Measurements from ENCODE around the gene SIGLEC11.
A peak's percentile ranks its signal among the peaks of the same experiment; 100 is the strongest.

The SIGLEC11 gene

GRCh38 chr19:49923055-49924003 lies 37.6 kb downstream of the SIGLEC11 start:
- Histone ChIP-seq H3K27ac (ENCODE audit: low read length) (peak overlapping the region; percentile 91), H4K20me1 (ENCODE audit: insufficient read depth, low read length) (peaks cover 87% of the 10 kb centered on the region), H3K36me3 (ENCODE audit: insufficient read depth, low read length) (peaks cover 88% of the 10 kb centered on the region), H2AFZ (ENCODE audit: low read depth, low read length) (no peak overlapping the region), H3K4me1 (ENCODE audit: insufficient read depth, low read length) (peaks cover 66% of the 10 kb centered on the region), H3K27me3 (ENCODE audit: insufficient read depth, low read length, poor library complexity) (no peaks in the 10 kb centered on the region), H3K9ac (ENCODE audit: low read depth, low read length) (peak overlapping the region; percentile 58), H3K79me2 (ENCODE audit: insufficient read depth, low read length) (peaks cover 98% of the 10 kb centered on the region), H3K4me3 (ENCODE audit: low read depth in 1 of 2, low read length in 2 of 2) (peak overlapping the region in 1 of 2 experiments; percentile 47; a peak in 2 of 4 replicates), H3K4me2 (ENCODE audit: insufficient read depth, low read length) (peak overlapping the region; percentile 61), H3K9me3 (ENCODE audit: insufficient read depth, low read length, severe bottlenecking) (no peaks in the 10 kb centered on the region)
- peak; percentile 58 for DNase-seq
- TF ChIP-seq CTCF (IDR thresholded peaks at IDR 0.05; ENCODE audit: borderline replicate concordance, extremely low read depth, low read length, poor library complexity, severe bottlenecking) (no peak), EZH2 (IDR thresholded peaks at IDR 0.05; ENCODE audit: borderline replicate concordance, low read depth, low read length, severe bottlenecking) (no peak)
- peak; percentile 32 for ATAC-seq (ENCODE audit: insufficient read depth, low read depth)

DNA sequence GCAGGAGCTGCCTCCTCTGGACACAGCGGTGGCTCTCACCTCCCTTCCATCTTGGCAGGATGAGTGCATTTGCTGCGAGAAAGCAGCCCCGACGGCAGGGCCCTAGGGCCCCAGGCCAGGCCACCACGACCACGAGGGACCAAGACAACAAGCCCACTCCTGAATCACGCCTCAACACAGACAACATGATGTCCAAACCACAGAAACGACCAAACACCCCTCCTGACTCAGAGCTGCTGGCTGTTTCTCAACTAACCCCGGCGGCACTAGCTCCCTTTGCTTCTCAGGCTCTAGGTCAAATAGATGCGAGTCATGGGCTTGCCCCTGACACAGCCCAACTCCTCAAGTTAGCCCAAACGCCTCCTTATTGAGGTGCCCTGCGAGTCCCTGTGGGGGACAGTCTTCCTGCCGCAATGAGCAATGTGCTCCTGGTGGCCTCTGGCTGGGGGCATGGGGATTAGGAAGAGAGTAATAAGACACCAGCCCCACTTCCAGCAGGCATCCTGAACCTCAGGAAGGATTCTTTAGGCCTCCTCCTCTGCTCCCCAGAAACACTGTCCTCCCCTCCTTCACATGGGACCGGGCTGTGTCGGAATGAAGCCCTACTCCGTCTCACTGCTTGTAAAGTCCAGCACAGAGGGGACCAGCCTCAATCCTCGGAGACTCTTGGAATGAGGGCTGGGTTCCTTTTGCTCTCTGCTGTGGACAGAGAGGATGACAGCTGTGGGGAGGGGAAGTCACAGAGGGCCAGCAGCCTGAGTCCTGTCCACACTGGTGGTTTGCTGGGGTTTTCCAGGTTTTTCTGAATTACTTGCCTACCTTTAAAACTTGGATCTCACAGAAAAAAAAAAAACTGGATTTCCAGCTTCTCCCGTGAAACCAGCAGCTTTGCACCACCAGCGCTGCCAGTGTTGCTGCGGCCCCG lies 38.8 kb downstream of the SIGLEC11 start:
- no peaks in the 10 kb centered on the region for H3K27me3 ChIP-seq (ENCODE audit: insufficient read depth, low read length, poor library complexity)
- DNase-seq: no peak
- peak overlapping the region; percentile 58; the same call in 1 of the 2 replicates for H3K9ac ChIP-seq (ENCODE audit: low read depth, low read length)
- no peak for ATAC-seq (ENCODE audit: insufficient read depth, low read depth)
- H2AFZ ChIP-seq (ENCODE audit: low read depth, low read length): no peak overlapping the region
- H4K20me1 ChIP-seq (ENCODE audit: insufficient read depth, low read length): peaks cover 88% of the 10 kb centered on the region
- H3K4me3 ChIP-seq (ENCODE audit: low read depth in 1 of 2, low read length in 2 of 2): no peak overlapping the region
- no peaks in the 10 kb centered on the region for H3K9me3 ChIP-seq (ENCODE audit: insufficient read depth, low read length, severe bottlenecking)
- peak overlapping the region; percentile 91; the same call in 1 of the 2 replicates for H3K27ac ChIP-seq (ENCODE audit: low read length)
- TF ChIP-seq CTCF (IDR thresholded peaks at IDR 0.05; ENCODE audit: borderline replicate concordance, extremely low read depth, low read length, poor library complexity, severe bottlenecking) (no peak), EZH2 (IDR thresholded peaks at IDR 0.05; ENCODE audit: borderline replicate concordance, low read depth, low read length, severe bottlenecking) (no peak)
- peaks cover 98% of the 10 kb centered on the region for H3K79me2 ChIP-seq (ENCODE audit: insufficient read depth, low read length)
- peaks cover 55% of the 10 kb centered on the region for H3K4me1 ChIP-seq (ENCODE audit: insufficient read depth, low read length)
- H3K36me3 ChIP-seq (ENCODE audit: insufficient read depth, low read length): peaks cover 89% of the 10 kb centered on the region
- H3K4me2 ChIP-seq (ENCODE audit: insufficient read depth, low read length): peak overlapping the region; percentile 61; the same call in 1 of the 2 replicates

GRCh38 chr19:49920624-49921363 lies 40.2 kb downstream of the SIGLEC11 start:
- TF ChIP-seq EZH2 (IDR thresholded peaks at IDR 0.05; ENCODE audit: borderline replicate concordance, low read depth, low read length, severe bottlenecking) (no peak), CTCF (IDR thresholded peaks at IDR 0.05; ENCODE audit: borderline replicate concordance, extremely low read depth, low read length, poor library complexity, severe bottlenecking) (no peak)
- Histone ChIP-seq H3K4me3 (ENCODE audit: low read depth in 1 of 2, low read length in 2 of 2) (no peak overlapping the region), H3K79me2 (ENCODE audit: insufficient read depth, low read length) (peaks cover 99% of the 10 kb centered on the region), H3K27me3 (ENCODE audit: insufficient read depth, low read length, poor library complexity) (no peaks in the 10 kb centered on the region), H3K4me2 (ENCODE audit: insufficient read depth, low read length) (no peak overlapping the region), H3K4me1 (ENCODE audit: insufficient read depth, low read length) (peaks cover 42% of the 10 kb centered on the region), H3K36me3 (ENCODE audit: insufficient read depth, low read length) (peaks cover 90% of the 10 kb centered on the region), H4K20me1 (ENCODE audit: insufficient read depth, low read length) (peaks cover 91% of the 10 kb centered on the region), H3K9ac (ENCODE audit: low read depth, low read length) (no peak overlapping the region), H2AFZ (ENCODE audit: low read depth, low read length) (no peak overlapping the region), H3K27ac (ENCODE audit: low read length) (no peak overlapping the region; the same call in 1 of the 2 replicates), H3K9me3 (ENCODE audit: insufficient read depth, low read length, severe bottlenecking) (no peaks in the 10 kb centered on the region)
- ATAC-seq (ENCODE audit: insufficient read depth, low read depth) (no peak), DNase-seq (no peak)

Measured in DND-41 (cell line).